GM23338 (cell line): ENCODE data around the gene ANTXR1.

Experiments
- CREB1 ChIP-seq: fragments of 250-450 bp; sonication (Bioruptor Pico); IDR thresholded peaks from 2 replicates; pipeline ENCODE4 v1.5.0; 2020; ENCODE audit warnings: low read depth, mild to moderate bottlenecking, moderate library complexity
- CTCF ChIP-seq, 2 experiments: fragments of 200-600 bp in 1 of 2; sonication (generic) in 1 of 2; conservative IDR thresholded peaks; 2 replicates each; pipeline versions ENCODE4 v1.5.1 to v1.6.1; 2016 to 2017; ENCODE audit warnings: antibody characterized with exemption in 2 of 2, low read depth in 2 of 2, mild to moderate bottlenecking in 2 of 2, moderate library complexity in 1 of 2
- ETS1 ChIP-seq: IDR thresholded peaks from 2 replicates; pipeline ENCODE4 v1.6.1; 2016; ENCODE audit warnings: antibody characterized with exemption
- EZH2 ChIP-seq: fragments of 200-600 bp; sonication (generic); IDR thresholded peaks from one replicate; pipeline ENCODE4 v1.8.0; 2017; ENCODE audit warnings: antibody characterized with exemption, mild to moderate bottlenecking, low read depth; ENCODE audit not compliant: unreplicated experiment
- EZH2phosphoT487 ChIP-seq: fragments of 200-600 bp; sonication (generic); IDR thresholded peaks from one replicate; pipeline ENCODE4 v1.8.1; 2018; ENCODE audit warnings: antibody characterized with exemption; ENCODE audit not compliant: unreplicated experiment
- JUNB ChIP-seq: IDR thresholded peaks from one replicate; pipeline ENCODE4 v1.6.1; 2016; ENCODE audit warnings: antibody characterized with exemption; ENCODE audit not compliant: unreplicated experiment
- NANOG ChIP-seq: IDR thresholded peaks from 2 replicates; pipeline ENCODE4 v1.6.1; 2016; ENCODE audit warnings: antibody characterized with exemption, borderline replicate concordance
- POLR2AphosphoS5 ChIP-seq: IDR thresholded peaks from 2 replicates; pipeline ENCODE4 v1.6.1; 2016; ENCODE audit warnings: antibody characterized with exemption, low read depth
- REST ChIP-seq: IDR thresholded peaks from one replicate; pipeline ENCODE4 v1.6.1; 2018; ENCODE audit warnings: antibody characterized with exemption; ENCODE audit not compliant: unreplicated experiment
- STAT1 ChIP-seq: IDR thresholded peaks from one replicate; pipeline ENCODE4 v1.6.1; 2016; ENCODE audit warnings: antibody characterized with exemption; ENCODE audit not compliant: unreplicated experiment
- ZNF114 ChIP-seq: fragments of 250-450 bp; sonication (Bioruptor Pico); IDR thresholded peaks from 2 replicates; pipeline ENCODE4 v1.5.0; 2020; ENCODE audit warnings: mild to moderate bottlenecking, moderate library complexity
- ZNF331 ChIP-seq: fragments of 250-450 bp; sonication (Bioruptor Pico); IDR thresholded peaks from 2 replicates; pipeline ENCODE4 v1.5.0; 2020; ENCODE audit warnings: low read depth, mild to moderate bottlenecking, moderate library complexity
- ZNF462 ChIP-seq: fragments of 250-450 bp; sonication (Bioruptor Pico); IDR thresholded peaks from 2 replicates; pipeline ENCODE4 v1.5.0; 2020; ENCODE audit warnings: mild to moderate bottlenecking, moderate library complexity

GRCh38 chr2:69171897-69172525 is 159.0 kb downstream of the ANTXR1 start:
- no peak for TF ChIP-seq POLR2AphosphoS5
- no peak for TF ChIP-seq CTCF (conservative IDR thresholded peaks at IDR 0.05; ENCODE audit: low read depth in 2 of 2)
- no peak for TF ChIP-seq CREB1 (CRISPR knock-in tag)
- TF ChIP-seq STAT1: no peak
- no peak for TF ChIP-seq EZH2phosphoT487
- no peak for TF ChIP-seq EZH2
- no peak for TF ChIP-seq REST
- TF ChIP-seq NANOG: no peak
- no peak for TF ChIP-seq ZNF114 (CRISPR knock-in tag)
- TF ChIP-seq ETS1: no peak
- TF ChIP-seq ZNF331 (CRISPR knock-in tag): no peak
- no peak for TF ChIP-seq JUNB
- TF ChIP-seq ZNF462 (CRISPR knock-in tag): no peak
